PC-3 (cell line): ENCODE measurements around the gene SSR2. TPM values are rescaled to one million over a fixed set of nuclear protein-coding genes. Genes with fewer than 3 reads are reported as not detected.

Source experiments
- ATAC-seq: fragments of 200-7000 bp; cut with Tn5 transposase; 2 replicates; pipeline ENCODE4 v1.9.1; 2020; ENCODE audit warnings: mild to moderate bottlenecking, moderate library complexity
- BruUV-seq: library from RNA; stranded (reverse); fragments of 400-500 nt; replicated peaks from 2 replicates; lab custom pipeline; 2021; lab: Mats Ljungman, UMichigan
- CTCF ChIA-PET: fragments of 300-600 bp; sonication (Branson Sonifier 250); formaldehyde crosslinking; loops from one replicate; lab custom pipeline; 2022; ENCODE audit warnings: antibody characterized with exemption; lab: Charles Lee
- POLR2A ChIA-PET: fragments of 300-600 bp; sonication (Branson Sonifier 250); formaldehyde crosslinking; loops from one replicate; lab custom pipeline; 2022; ENCODE audit warnings: antibody characterized with exemption; ENCODE audit not compliant: unreplicated experiment; lab: Charles Lee
- DNase-seq: peaks from one replicate; pipeline ENCODE4 v3.0.0-alpha.2; 2015
- H2AFZ ChIP-seq: fragments of 300-600 bp; sonication (generic); 2 replicates; pipeline ENCODE4 v1.6.0; 2016; ENCODE audit warnings: antibody characterized with exemption, low read length
- H3F3A ChIP-seq: fragments of 300-600 bp; sonication (generic); one replicate; pipeline ENCODE4 v1.6.0; 2017; ENCODE audit warnings: antibody characterized with exemption, low read length, control low read depth, mild to moderate bottlenecking; ENCODE audit not compliant: unreplicated experiment
- H3K27ac ChIP-seq: fragments of 300-600 bp; sonication (generic); 2 replicates; pipeline ENCODE4 v1.5.1; 2016; ENCODE audit warnings: mild to moderate bottlenecking, low read length
- H3K27me3 ChIP-seq: fragments of 300-600 bp; sonication (generic); 2 replicates; pipeline ENCODE4 v1.6.1; 2016; ENCODE audit warnings: low read length, mixed read lengths
- H3K36me3 ChIP-seq: fragments of 300-600 bp; sonication (generic); 2 replicates; pipeline ENCODE4 v1.6.1; 2016; ENCODE audit warnings: low read depth, mixed run types, low read length, mixed read lengths
- H3K4me1 ChIP-seq: fragments of 300-600 bp; sonication (generic); 2 replicates; pipeline ENCODE4 v1.5.1; 2016; ENCODE audit warnings: low read length; ENCODE audit not compliant: insufficient read depth
- H3K4me2 ChIP-seq: fragments of 300-600 bp; sonication (generic); 2 replicates; pipeline ENCODE4 v1.6.0; 2016; ENCODE audit warnings: low read length
- H3K4me3 ChIP-seq: fragments of 300-600 bp; sonication (generic); 2 replicates; pipeline ENCODE4 v1.5.1; 2016; ENCODE audit warnings: mild to moderate bottlenecking, low read length, mixed read lengths
- H3K79me2 ChIP-seq: fragments of 300-600 bp; sonication (generic); 2 replicates; pipeline ENCODE4 v1.6.1; 2017; ENCODE audit warnings: low read length, mixed read lengths
- H3K9ac ChIP-seq: fragments of 300-600 bp; sonication (generic); 2 replicates; pipeline ENCODE4 v1.6.0; 2016; ENCODE audit warnings: mild to moderate bottlenecking, low read length
- H3K9me2 ChIP-seq: fragments of 300-600 bp; sonication (generic); replicated peaks from 2 replicates; pipeline ENCODE4 v1.6.1; 2016; ENCODE audit warnings: mixed run types, low read length, mixed read lengths
- H3K9me3 ChIP-seq: fragments of 300-600 bp; sonication (generic); 2 replicates; pipeline ENCODE4 v1.6.1; 2016; ENCODE audit warnings: low read length, mixed read lengths
- H4K20me1 ChIP-seq: fragments of 300-600 bp; sonication (generic); 2 replicates; pipeline ENCODE4 v1.6.1; 2016; ENCODE audit warnings: low read length, mixed read lengths
- CTCF ChIP-seq: fragments of 300-600 bp; sonication (generic); conservative IDR thresholded peaks from 2 replicates; pipeline ENCODE4 v1.5.1; 2017; ENCODE audit warnings: antibody characterized with exemption, low read depth, mild to moderate bottlenecking, low read length
- EZH2 ChIP-seq: fragments of 300-600 bp; sonication (generic); IDR thresholded peaks from one replicate; pipeline ENCODE4 v1.6.1; 2017; ENCODE audit warnings: antibody characterized with exemption, mild to moderate bottlenecking, low read length; ENCODE audit not compliant: unreplicated experiment
- EZH2phosphoT487 ChIP-seq: fragments of 300-600 bp; sonication (generic); IDR thresholded peaks from 2 replicates; pipeline ENCODE4 v1.6.1; 2018; ENCODE audit warnings: mild to moderate bottlenecking, antibody characterized with exemption, low read length, borderline replicate concordance
- intact Hi-C: fragments of 100-400 bp; cut with micrococcal nuclease; formaldehyde crosslinking; loops from 2 replicates; pipeline ENCODE4 v1.9.0; 2023
- total RNA-seq: library from RNA; depleted of rRNA; stranded (reverse); fragments of >200 nt; gene quantifications from 2 replicates; pipeline ENCODE4 v1.2.3, GENCODE V29; 2014

SSR2 gene
- total RNA-seq, 1 experiment from 2014 or later = 293 TPM

GRCh38 chr1:155968051-155968400 is 52.7 kb downstream of the SSR2 start:
- no peak overlapping the region for H3K4me3 ChIP-seq
- BruUV-seq = no TSS peak
- intact Hi-C loops = no loop called here
- H3K9me2 ChIP-seq = no peaks in the 10 kb centered on the region
- H4K20me1 ChIP-seq = peaks cover 3% of the 10 kb centered on the region; the same call in 1 of the 2 replicates
- no peak for ATAC-seq
- peaks cover 44% of the 10 kb centered on the region for H3K36me3 ChIP-seq
- no peak overlapping the region for H3K9ac ChIP-seq
- peaks cover 51% of the 10 kb centered on the region for H3K79me2 ChIP-seq
- no peaks in the 10 kb centered on the region for H3K9me3 ChIP-seq
- TF ChIP-seq EZH2 (no peak), EZH2phosphoT487 (no peak), CTCF (no peak)
- DNase-seq = no peak
- H3F3A ChIP-seq = no peaks in the 10 kb centered on the region
- no peak overlapping the region for H3K27ac ChIP-seq
- CTCF ChIA-PET = no interaction called here
- POLR2A ChIA-PET = no interaction called here
- H2AFZ ChIP-seq = no peak overlapping the region
- H3K27me3 ChIP-seq = no peaks in the 10 kb centered on the region
- peaks cover 12% of the 10 kb centered on the region; the same call in 1 of the 2 replicates for H3K4me1 ChIP-seq
- no peak overlapping the region for H3K4me2 ChIP-seq

GRCh38 chr1:155967341-155968050 is 53.3 kb downstream of the SSR2 start:
- BruUV-seq = no TSS peak
- Histone ChIP-seq H3K9me3 (no peaks in the 10 kb centered on the region), H3K9me2 (no peaks in the 10 kb centered on the region), H2AFZ (no peak overlapping the region), H3K79me2 (peaks cover 45% of the 10 kb centered on the region), H3K27ac (no peak overlapping the region), H3K4me2 (no peak overlapping the region), H4K20me1 (peaks cover 3% of the 10 kb centered on the region; the same call in 1 of the 2 replicates), H3K4me1 (peaks cover 17% of the 10 kb centered on the region), H3K27me3 (no peaks in the 10 kb centered on the region), H3F3A (no peaks in the 10 kb centered on the region), H3K9ac (no peak overlapping the region), H3K4me3 (no peak overlapping the region), H3K36me3 (peaks cover 49% of the 10 kb centered on the region)
- ChIA-PET POLR2A (no interaction called here), CTCF (interaction anchor here (0.6 kb wide), 1 partner anchor 1558 kb away, joined by 3 read pairs; no protein-coding TSS in a partner anchor)
- TF ChIP-seq EZH2phosphoT487 = no peak
- TF ChIP-seq CTCF = no peak
- no peak for TF ChIP-seq EZH2
- DNase-seq (no peak), ATAC-seq (no peak)
- intact Hi-C loops = no loop called here

GRCh38 chr1:155966750-155967149 is 54.0 kb downstream of the SSR2 start:
- CTCF ChIA-PET = no interaction called here
- H3K79me2 ChIP-seq = peaks cover 38% of the 10 kb centered on the region
- no peaks in the 10 kb centered on the region for H4K20me1 ChIP-seq

More at GRCh38 chr1:155966750-155967149, 54.0 kb downstream of the SSR2 start:
- H3K9ac ChIP-seq = no peak overlapping the region
- DNase-seq = no peak
- no peaks in the 10 kb centered on the region for H3F3A ChIP-seq
- no peaks in the 10 kb centered on the region for H3K9me2 ChIP-seq
- H3K27me3 ChIP-seq = no peaks in the 10 kb centered on the region
- intact Hi-C loops = no loop called here
- BruUV-seq = no TSS peak
- POLR2A ChIA-PET = no interaction called here
- no peaks in the 10 kb centered on the region for H3K9me3 ChIP-seq
- ATAC-seq = no peak
- H3K4me2 ChIP-seq = no peak overlapping the region
- no peak overlapping the region for H3K27ac ChIP-seq
- H2AFZ ChIP-seq = no peak overlapping the region
- H3K36me3 ChIP-seq = peaks cover 53% of the 10 kb centered on the region
- peaks cover 23% of the 10 kb centered on the region for H3K4me1 ChIP-seq
- no peak for TF ChIP-seq CTCF
- no peak for TF ChIP-seq EZH2phosphoT487
- H3K4me3 ChIP-seq = no peak overlapping the region
